Testis (tissue), 3 donors: Measurements from ENCODE around the gene HORMAD2. TPM values are rescaled to one million over a fixed set of nuclear protein-coding genes. Genes with fewer than 3 reads are reported as not detected.
A peak's percentile ranks its signal among the peaks of the same experiment; 100 is the strongest.

ENCODE experiments used
- DNase-seq: peaks from one replicate; pipeline ENCODE4 v3.0.0-alpha.2; 2019
- H3K27ac ChIP-seq, 2 donors: fragments of 200-600 bp; sonication (generic); one replicate each; pipeline ENCODE4 v1.5.1; 2019
- H3K27me3 ChIP-seq: fragments of 200-600 bp; sonication (generic); one replicate; pipeline ENCODE4 v1.5.1; 2019
- H3K36me3 ChIP-seq: fragments of 200-600 bp; sonication (generic); one replicate; pipeline ENCODE4 v1.5.1; 2017; ENCODE audit warnings: low read depth; ENCODE audit errors: missing control alignments
- H3K4me1 ChIP-seq: fragments of 200-600 bp; sonication (generic); one replicate; pipeline ENCODE4 v1.5.1; 2019
- H3K4me3 ChIP-seq, 2 donors: fragments of 200-600 bp; sonication (generic); one replicate each; pipeline ENCODE4 v1.5.1; 2017 to 2019
- H3K9me3 ChIP-seq: fragments of 200-600 bp; sonication (generic); one replicate; pipeline ENCODE4 v1.5.1; 2017
- CTCF ChIP-seq, 3 experiments: fragments of 450-650 bp in 2 of 3; fragments of 200-600 bp in 1 of 3; sonication (generic) in 1 of 3; IDR thresholded peaks; one replicate each; pipeline ENCODE4 v1.5.1; 2016 to 2019; ENCODE audit warnings: antibody characterized with exemption in 3 of 3, mild to moderate bottlenecking in 2 of 3, moderate library complexity in 1 of 3
- POLR2A ChIP-seq: fragments of 450-650 bp; IDR thresholded peaks from one replicate; pipeline ENCODE4 v1.6.1; 2017; ENCODE audit warnings: antibody characterized with exemption, mild to moderate bottlenecking, moderate library complexity
- WGBS, 2 donors: methylation state at CpG; one replicate each; pipeline ENCODE4 v1.1.5; 2018; 5-methylcytosine and 5-hydroxymethylcytosine counted together
- intact Hi-C: fragments of 100-400 bp; cut with DNase I; formaldehyde crosslinking; loops from one replicate; pipeline ENCODE4 v1.15.1; 2023; ENCODE audit warnings: low total_unique reads
- polyA plus RNA-seq: library from polyadenylated mRNA; stranded (reverse); fragments of 350-450 nt; fragmentation: Illumina TruSeq; extraction: RNeasy Lipid Tissue Mini Kit (QIAGEN cat#74804); gene quantifications from one replicate; pipeline ENCODE4 v1.2.3, GENCODE V29; 2014; ENCODE audit warnings: low read depth, low replicate concordance; ENCODE audit not compliant: insufficient read depth
- total RNA-seq, 2 donors: library from RNA; depleted of rRNA; stranded (reverse); fragments of >200 nt; gene quantifications; one replicate each; pipeline ENCODE4 v1.2.3, GENCODE V29; 2016

HORMAD2 gene
- total and polyA plus RNA-seq, 3 donors from 2014 or later, result 14.7 to 45.2 (median 24.2) TPM

DNA sequence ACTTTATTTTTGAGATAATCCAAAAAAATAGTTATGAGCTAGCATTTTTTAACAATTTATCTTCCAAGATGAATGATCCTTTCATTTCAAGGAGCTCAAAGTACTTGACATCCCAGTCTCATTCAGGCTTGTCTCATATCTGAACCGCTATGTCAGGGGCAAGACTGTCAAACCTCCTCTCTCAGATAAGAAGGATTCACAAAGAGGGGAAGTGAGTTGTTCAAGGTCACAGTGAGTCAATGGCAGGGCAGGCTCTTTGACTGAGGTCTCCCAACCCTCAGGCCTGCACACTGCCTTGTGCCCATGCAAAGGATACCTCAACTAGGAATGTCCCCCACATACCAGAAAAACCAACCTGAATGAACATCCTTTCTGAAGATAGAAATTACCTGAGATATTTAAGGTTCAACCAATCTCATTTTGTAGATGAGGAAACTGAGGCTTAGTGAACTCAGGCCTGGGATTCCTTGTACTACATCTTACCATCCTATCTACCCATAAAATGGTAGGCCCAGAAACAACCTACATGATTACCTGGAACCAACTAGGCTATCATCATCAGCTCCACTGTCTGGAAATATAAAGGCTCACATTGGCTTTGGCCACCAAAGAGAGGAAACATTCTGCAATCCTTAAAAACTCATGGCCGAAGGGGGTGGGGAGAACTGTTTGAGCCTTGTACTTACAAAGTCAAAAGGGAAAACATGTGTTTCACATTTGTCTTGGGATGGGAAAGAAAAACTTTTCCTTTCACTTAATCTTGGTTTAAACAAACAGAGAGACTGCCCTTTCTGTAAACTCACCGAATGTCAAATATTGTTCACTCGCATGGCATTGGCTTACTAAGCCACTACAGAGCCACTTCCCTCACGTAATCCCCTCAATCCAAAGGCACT, 115.2 kb downstream of the HORMAD2 start:
- 54 to 60% methylated on average over 5 of the region's 5 CpGs for WGBS, 2 donors
- DNase-seq, result no peak

GRCh38 chr22:30196141-30196879, 116.0 kb downstream of the HORMAD2 start:
- no peaks in the 10 kb centered on the region for H3K9me3 ChIP-seq
- peak; percentile 63 for DNase-seq
- no peak overlapping the region for H3K4me3 ChIP-seq
- intact Hi-C loops, result no loop called here
- H3K27ac ChIP-seq, result peak overlapping the region; percentile 39 to 75
- no peaks in the 10 kb centered on the region for H3K27me3 ChIP-seq
- WGBS, 2 donors, result 35% methylated on average over 4 to 11 of the region's 11 CpGs
- TF ChIP-seq CTCF (IDR thresholded peaks at IDR 0.05) (no peak), POLR2A (no peak)
- peaks cover 13% of the 10 kb centered on the region for H3K4me1 ChIP-seq
- H3K36me3 ChIP-seq, result no peaks in the 10 kb centered on the region

More for the DNA sequence above, 115.2 kb downstream of the HORMAD2 start:
- Histone ChIP-seq H3K27me3 (no peaks in the 10 kb centered on the region), H3K27ac (peak overlapping the region; percentile 39 to 75), H3K9me3 (no peaks in the 10 kb centered on the region), H3K4me1 (peaks cover 13% of the 10 kb centered on the region), H3K36me3 (no peaks in the 10 kb centered on the region), H3K4me3 (no peak overlapping the region)
- intact Hi-C loops, result no loop called here
- TF ChIP-seq CTCF (IDR thresholded peaks at IDR 0.05) (no peak), POLR2A (no peak)

- Histone ChIP-seq H3K27ac (peak overlapping the region in 1 of 2 donors; percentile 75), H3K4me3 (no peak overlapping the region), H3K27me3 (no peaks in the 10 kb centered on the region), H3K9me3 (no peaks in the 10 kb centered on the region), H3K36me3 (no peaks in the 10 kb centered on the region), H3K4me1 (peaks cover 14% of the 10 kb centered on the region)
- 42 to 76% methylated on average over 2 of the region's 2 CpGs for WGBS, 2 donors
- intact Hi-C loops, result no loop called here
- no peak for DNase-seq
- TF ChIP-seq CTCF (IDR thresholded peaks at IDR 0.05) (no peak), POLR2A (no peak)
Observed at GRCh38 chr22:30196880-30197336, 116.6 kb downstream of the HORMAD2 start.

- Histone ChIP-seq H3K4me3 (no peak overlapping the region), H3K36me3 (no peaks in the 10 kb centered on the region), H3K4me1 (peaks cover 18% of the 10 kb centered on the region), H3K27me3 (no peaks in the 10 kb centered on the region), H3K27ac (no peak overlapping the region), H3K9me3 (no peaks in the 10 kb centered on the region)
- TF ChIP-seq POLR2A (no peak), CTCF (IDR thresholded peaks at IDR 0.05) (no peak)
- DNase-seq, result no peak
- intact Hi-C loops, result no loop called here
Observed at GRCh38 chr22:30197389-30197788, 117.1 kb downstream of the HORMAD2 start.
